SK-N-SH (cell line): ENCODE measurements around the gene MAPRE3. TPM values are rescaled to one million over a fixed set of nuclear protein-coding genes. Genes with fewer than 3 reads are reported as not detected.

Experiments
- CTCF ChIA-PET: fragments of 300-600, 350-600 bp; formaldehyde crosslinking; extraction: SDS; loops from one replicate; lab custom pipeline; 2021; lab: Yijun Ruan, JAX
- POLR2A ChIA-PET: fragments of 350-600 bp; sonication (Branson Sonifier 250); formaldehyde crosslinking; extraction: SDS; loops from one replicate; lab custom pipeline; 2020; ENCODE audit warnings: antibody characterized with exemption, inconsistent platforms; lab: Yijun Ruan, JAX
- DNase-seq: peaks from one replicate; pipeline ENCODE4 v3.0.0; 2012
- H2AFZ ChIP-seq: fragments of 200-600 bp; sonication (generic); 2 replicates; pipeline ENCODE4 v1.8.1; 2016; ENCODE audit warnings: antibody characterized with exemption, mild to moderate bottlenecking, low read depth
- H3F3A ChIP-seq: fragments of 200-600 bp; sonication (generic); replicated peaks from 2 replicates; pipeline ENCODE3; 2016; ENCODE audit warnings: antibody characterized with exemption, mild to moderate bottlenecking; ENCODE audit not compliant: insufficient read depth
- H3K27ac ChIP-seq, 2 experiments: fragments of 200-500 bp in 1 of 2; fragments of 200-600 bp in 1 of 2; sonication (Bioruptor generic) in 1 of 2; sonication (generic), shearing (Covaris generic) in 1 of 2; 2 replicates each; pipeline versions ENCODE4 v1.5.1 to v1.6.1; 2014 to 2016; ENCODE audit warnings: low read depth in 2 of 2, inconsistent platforms in 1 of 2, low read length in 1 of 2, mild to moderate bottlenecking in 1 of 2, mixed read lengths in 1 of 2
- H3K27me3 ChIP-seq: fragments of 200-600 bp; sonication (generic), shearing (Covaris generic); 2 replicates; pipeline ENCODE4 v1.6.1; 2016; ENCODE audit warnings: mixed run types; ENCODE audit not compliant: insufficient read depth
- H3K36me3 ChIP-seq, 2 experiments: fragments of 200-500 bp in 1 of 2; fragments of 200-600 bp in 1 of 2; sonication (Bioruptor generic) in 1 of 2; sonication (generic) in 1 of 2; replicated peaks in 1 of 2; 2 replicates each; pipeline versions ENCODE3 to v1.5.1; 2014 to 2016; ENCODE audit warnings: low read length in 1 of 2, mild to moderate bottlenecking in 1 of 2; ENCODE audit not compliant: insufficient read depth in 2 of 2, control insufficient read depth in 1 of 2
- H3K4me1 ChIP-seq, 2 experiments: fragments of 200-500 bp in 1 of 2; fragments of 200-600 bp in 1 of 2; sonication (Bioruptor generic) in 1 of 2; sonication (generic), shearing (Covaris generic) in 1 of 2; 2 replicates each; pipeline versions ENCODE4 v1.5.1 to v1.6.1; 2014 to 2016; ENCODE audit warnings: low read depth in 1 of 2, low read length in 1 of 2, mixed run types in 1 of 2; ENCODE audit not compliant: insufficient read depth in 2 of 2, control insufficient read depth in 1 of 2
- H3K4me2 ChIP-seq: fragments of 200-600 bp; sonication (generic), shearing (Covaris generic); 2 replicates; pipeline ENCODE4 v1.6.1; 2017; ENCODE audit warnings: mixed run types
- H3K4me3 ChIP-seq, 2 experiments: fragments of 200-500 bp in 1 of 2; fragments of 200-600 bp in 1 of 2; sonication (Bioruptor generic) in 1 of 2; sonication (generic), shearing (Covaris generic) in 1 of 2; 2 replicates each; pipeline versions ENCODE4 v1.5.1 to v1.8.1; 2014 to 2016; ENCODE audit warnings: low read depth in 2 of 2, inconsistent platforms in 1 of 2, low read length in 1 of 2, mild to moderate bottlenecking in 1 of 2, mixed read lengths in 1 of 2, moderate library complexity in 1 of 2
- H3K79me2 ChIP-seq: fragments of 200-600 bp; sonication (generic); 2 replicates; pipeline ENCODE4 v1.8.1; 2017; ENCODE audit warnings: mild to moderate bottlenecking; ENCODE audit not compliant: insufficient read depth
- H3K9ac ChIP-seq: fragments of 200-600 bp; sonication (generic); 2 replicates; pipeline ENCODE4 v1.6.1; 2017; ENCODE audit warnings: mixed run types
- H3K9me2 ChIP-seq: fragments of 200-600 bp; sonication (generic); 2 replicates; pipeline ENCODE4 v1.6.1; 2017; ENCODE audit warnings: mixed run types
- H3K9me3 ChIP-seq: fragments of 200-600 bp; sonication (generic); 2 replicates; pipeline ENCODE4 v1.6.1; 2017; ENCODE audit warnings: mixed run types, mild to moderate bottlenecking, moderate library complexity
- H4K20me1 ChIP-seq: fragments of 200-600 bp; sonication (generic); 2 replicates; pipeline ENCODE4 v1.6.1; 2017; ENCODE audit warnings: mild to moderate bottlenecking, mixed run types; ENCODE audit not compliant: insufficient read depth
- CTCF ChIP-seq: fragments of 200-600 bp; sonication (generic); IDR thresholded peaks from 2 replicates; pipeline ENCODE4 v1.6.1; 2017; ENCODE audit warnings: antibody characterized with exemption, mild to moderate bottlenecking, moderate library complexity
- ELF1 ChIP-seq: IDR thresholded peaks from 2 replicates; pipeline ENCODE4 v1.4.0; 2012
- EP300 ChIP-seq, 2 experiments: IDR thresholded peaks; 2 replicates each; pipeline versions ENCODE4 v1.4.0 to v1.6.1; 2012; ENCODE audit warnings: borderline replicate concordance in 1 of 2, low read depth in 1 of 2, low read length in 1 of 2
- FOSL2 ChIP-seq: IDR thresholded peaks from 2 replicates; pipeline ENCODE4 v1.4.0; 2012; ENCODE audit warnings: low read depth, mild to moderate bottlenecking, moderate library complexity, borderline replicate concordance
- FOXJ3 ChIP-seq: sonication (generic); formaldehyde crosslinking; IDR thresholded peaks from 2 replicates; pipeline ENCODE4 v1.5.1; 2020; ENCODE audit warnings: mild to moderate bottlenecking, missing genetic modification reagents
- FOXM1 ChIP-seq: IDR thresholded peaks from 2 replicates; pipeline ENCODE4 v1.4.0; 2012; ENCODE audit warnings: low read depth, mild to moderate bottlenecking
- IRF3 ChIP-seq: fragments of 150-350 bp; IDR thresholded peaks from 2 replicates; pipeline ENCODE4 v1.6.1; 2016; ENCODE audit warnings: mild to moderate bottlenecking, low read depth, low read length
- JUND ChIP-seq: IDR thresholded peaks from 2 replicates; pipeline ENCODE4 v1.4.0; 2012
- MAX ChIP-seq: IDR thresholded peaks from 2 replicates; pipeline ENCODE4 v1.4.0; 2012; ENCODE audit warnings: low read depth
- MEF2A ChIP-seq: IDR thresholded peaks from 2 replicates; pipeline ENCODE4 v1.4.0; 2012; ENCODE audit warnings: low read depth, borderline replicate concordance
- NFIC ChIP-seq: IDR thresholded peaks from 2 replicates; pipeline ENCODE4 v1.4.0; 2012; ENCODE audit warnings: borderline replicate concordance
- NRF1 ChIP-seq: IDR thresholded peaks from 2 replicates; pipeline ENCODE4 v1.6.1; 2012; ENCODE audit warnings: low read depth, mild to moderate bottlenecking, low read length
- PBX3 ChIP-seq: IDR thresholded peaks from 2 replicates; pipeline ENCODE4; 2012
- RCOR1 ChIP-seq: fragments of 150-350 bp; IDR thresholded peaks from 2 replicates; pipeline ENCODE4 v1.6.1; 2017; ENCODE audit warnings: antibody characterized with exemption, low read length
- REST ChIP-seq: IDR thresholded peaks from 2 replicates; pipeline ENCODE4 v1.6.1; 2012; ENCODE audit warnings: mild to moderate bottlenecking, low read depth, low read length, moderate library complexity
- SIN3A ChIP-seq: IDR thresholded peaks from 2 replicates; pipeline ENCODE4 v1.6.1; 2012; ENCODE audit warnings: low read depth, mild to moderate bottlenecking, low read length, moderate library complexity, borderline replicate concordance
- SMC3 ChIP-seq: IDR thresholded peaks from 2 replicates; pipeline ENCODE4 v1.6.1; 2012; ENCODE audit warnings: low read depth, low read length, improper control_type of control experiment
- TAF1 ChIP-seq: IDR thresholded peaks from 2 replicates; pipeline ENCODE4 v1.6.1; 2012; ENCODE audit warnings: low read depth, mild to moderate bottlenecking, low read length, moderate library complexity, borderline replicate concordance
- TEAD4 ChIP-seq: IDR thresholded peaks from 2 replicates; pipeline ENCODE4 v1.4.0; 2012; ENCODE audit warnings: mild to moderate bottlenecking, borderline replicate concordance; ENCODE audit not compliant: insufficient read depth
- WGBS: methylation state at CpG from one replicate; pipeline ENCODE4 v1.1.6; 2017; ENCODE audit warnings: low lambda C conversion rate; 5-methylcytosine and 5-hydroxymethylcytosine counted together
- polyA plus RNA-seq, 3 experiments: library from polyadenylated mRNA; depleted of rRNA; stranded (reverse); fragments of >200 nt; gene quantifications; 2 replicates each; pipeline ENCODE4 v1.2.3, GENCODE V29; 2012

MAPRE3 gene
- polyA plus RNA-seq, 1 of the 3 experiments (the other 2 are of a cell fraction) = 24.4 TPM

- Histone ChIP-seq H2AFZ (no peak overlapping the region), H3K36me3 (no peaks in the 10 kb centered on the region), H3K9ac (no peak overlapping the region), H3K27me3 (no peaks in the 10 kb centered on the region), H3K9me3 (no peaks in the 10 kb centered on the region), H3F3A (no peaks in the 10 kb centered on the region), H3K79me2 (no peaks in the 10 kb centered on the region), H3K4me1 (peaks cover under 1 to 2% of the 10 kb centered on the region in 2 experiments; a peak in 1 of 4 replicates), H3K4me2 (no peak overlapping the region), H3K9me2 (no peaks in the 10 kb centered on the region), H3K4me3 (no peak overlapping the region), H4K20me1 (no peaks in the 10 kb centered on the region), H3K27ac (no peak overlapping the region)
- TF ChIP-seq FOSL2 (0 out of 2 replicates have a peak, but pooled peaks have one; percentile 2), JUND (0 out of 2 replicates have a peak, but pooled peaks have one; percentile 12), NFIC (peak; percentile 4; the same call in 1 of the 2 replicates), ELF1 (no peak)
- 71% methylated on average over 3 of the region's 3 CpGs for WGBS
- ChIA-PET POLR2A (interaction anchor here (0.6 kb wide), 1 partner anchor 391 kb away, joined by 3 read pairs; no protein-coding TSS in a partner anchor), CTCF (interaction anchor here (0.8 to 33.3 kb wide), 8 partner anchors 7 to 84 kb away, joined by 3 to 1017 read pairs (median 5); partner anchors contain the start of gene MAPRE3)
- no peak for DNase-seq
Observed at GRCh38 chr2:27010139-27010538, 39.7 kb downstream of the MAPRE3 start.

GRCh38 chr2:27013738-27014137 is 43.3 kb downstream of the MAPRE3 start:
- Histone ChIP-seq H4K20me1 (peaks cover 6% of the 10 kb centered on the region; the same call in 1 of the 2 replicates), H3K4me3 (no peak overlapping the region), H3K9ac (no peak overlapping the region), H3K4me1 (peaks cover 13 to 17% of the 10 kb centered on the region in 2 experiments; a peak in 2 of 4 replicates), H3K9me3 (no peaks in the 10 kb centered on the region), H3K36me3 (no peaks in the 10 kb centered on the region), H3K79me2 (no peaks in the 10 kb centered on the region), H3K4me2 (no peak overlapping the region), H3K27me3 (no peaks in the 10 kb centered on the region), H3F3A (no peaks in the 10 kb centered on the region), H3K27ac (no peak overlapping the region), H3K9me2 (no peaks in the 10 kb centered on the region), H2AFZ (no peak overlapping the region)
- ChIA-PET CTCF (interaction anchor here (0.8 to 33.3 kb wide), 6 partner anchors 8 to 168 kb away, joined by 3 to 1017 read pairs (median 38); partner anchors contain the start of genes DPYSL5 and MAPRE3), POLR2A (no interaction called here)
- no peak for DNase-seq
- WGBS = 94% methylated on average over 4 of the region's 4 CpGs
- no peak for TF ChIP-seq CTCF
- no peak for TF ChIP-seq TAF1
- no peak for TF ChIP-seq PBX3
- TF ChIP-seq FOXJ3 = no peak
- TF ChIP-seq TEAD4 = no peak
- TF ChIP-seq ELF1 = no peak
- no peak for TF ChIP-seq RCOR1
- TF ChIP-seq FOXM1 = no peak
- TF ChIP-seq MAX = no peak
- no peak for TF ChIP-seq SMC3
- no peak for TF ChIP-seq IRF3
- no peak for TF ChIP-seq REST
- TF ChIP-seq MEF2A = no peak
- no peak for TF ChIP-seq SIN3A
- TF ChIP-seq EP300 (IDR thresholded peaks at IDR 0.05; ENCODE audit: borderline replicate concordance in 1 of 2, low read depth in 1 of 2, low read length in 1 of 2) = no peak
- no peak for TF ChIP-seq FOSL2
- TF ChIP-seq NRF1 = no peak
